GM12874 (cell line): ENCODE results near the gene CDV3.
A peak's percentile ranks its signal among the peaks of the same experiment; 100 is the strongest.

Experiments
- CTCF ChIP-seq: IDR thresholded peaks from 2 replicates; pipeline ENCODE4 v1.5.1; 2011; ENCODE audit warnings: low read depth, mild to moderate bottlenecking, control low read depth, low read length, moderate library complexity; ENCODE audit not compliant: insufficient read depth

Gene CDV3

GRCh38 chr3:133573054-133573628 is 345 bp upstream of the CDV3 start:
- TF ChIP-seq CTCF, result no peak

DNA sequence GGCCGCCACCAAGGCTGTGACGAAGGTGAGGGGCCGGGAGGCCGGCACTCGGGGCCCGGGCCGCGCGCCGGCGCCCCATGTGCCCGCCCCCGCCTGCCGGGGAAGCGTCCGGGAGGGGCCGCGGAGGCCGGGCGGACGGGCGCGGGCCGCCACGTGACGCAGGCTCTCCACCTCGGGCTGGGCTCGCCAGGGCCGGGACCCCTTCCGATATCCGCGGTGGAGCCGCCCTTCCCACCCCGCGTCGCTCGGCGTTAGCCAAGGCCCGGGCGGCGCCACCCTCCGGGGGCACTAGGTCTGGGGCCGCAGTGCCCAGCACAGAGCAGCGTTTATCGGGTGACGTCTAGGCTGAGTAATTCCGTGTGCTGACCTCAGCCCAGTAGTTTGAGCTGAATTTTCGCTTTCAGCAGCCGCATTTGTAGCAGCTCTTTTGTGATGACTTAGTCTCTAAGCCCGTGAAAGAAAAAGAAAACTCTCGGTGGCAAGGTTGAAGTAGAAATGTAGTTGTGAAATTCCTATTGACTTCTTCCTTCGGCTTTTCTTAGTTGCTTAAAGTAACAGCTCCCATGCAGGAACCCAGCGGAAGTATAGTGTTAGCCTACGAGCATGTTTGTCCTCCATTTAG is 885 bp downstream of the CDV3 start:
- 0 out of 2 replicates have a peak, but pooled peaks have one; percentile 16 for TF ChIP-seq CTCF

DNA sequence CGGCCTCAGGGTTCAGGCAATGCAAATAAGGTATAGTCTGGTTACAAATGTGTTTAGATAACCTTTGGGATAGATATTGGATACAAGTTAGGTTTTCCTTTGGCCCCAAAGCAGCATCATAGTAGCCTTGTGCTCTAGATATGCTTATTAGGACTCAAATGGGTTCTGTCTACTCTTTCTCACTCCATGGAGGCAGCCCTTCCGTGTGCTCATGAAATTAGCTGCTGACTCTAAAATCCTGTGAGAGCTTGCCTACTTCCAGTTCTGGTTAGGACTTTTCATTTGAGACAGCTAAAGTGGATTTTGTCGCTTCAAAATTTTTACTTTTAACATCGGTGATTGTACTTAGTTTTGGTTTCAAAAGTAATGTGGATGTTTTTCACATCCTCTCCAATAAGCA is 1.6 kb downstream of the CDV3 start:
- no peak for TF ChIP-seq CTCF

GRCh38 chr3:133576169-133576568 is 2.7 kb downstream of the CDV3 start:
- TF ChIP-seq CTCF, result no peak

GRCh38 chr3:133578548-133579191 is 5.2 kb downstream of the CDV3 start:
- peak; percentile 40; the same call in 1 of the 2 replicates for TF ChIP-seq CTCF

DNA sequence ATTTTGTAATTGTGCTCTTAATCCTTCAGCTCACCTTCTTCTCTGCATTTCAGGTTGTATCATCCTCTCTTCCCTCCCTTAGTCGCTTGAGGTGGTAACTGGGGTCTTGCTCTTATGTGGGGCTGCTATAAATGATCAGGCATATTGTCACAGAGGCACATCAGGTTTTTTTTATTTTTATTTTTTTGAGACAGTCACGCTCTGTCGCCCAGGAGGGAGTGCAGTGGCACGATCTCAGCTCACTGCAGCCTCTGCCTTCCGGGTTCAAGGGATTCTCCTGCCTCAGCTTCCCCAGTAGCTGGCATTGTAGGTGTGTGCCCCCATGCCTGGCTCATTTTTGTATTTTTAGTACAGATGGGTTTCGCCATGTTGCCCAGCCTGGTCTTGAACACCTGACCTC is 9.9 kb downstream of the CDV3 start:
- TF ChIP-seq CTCF, result no peak

DNA sequence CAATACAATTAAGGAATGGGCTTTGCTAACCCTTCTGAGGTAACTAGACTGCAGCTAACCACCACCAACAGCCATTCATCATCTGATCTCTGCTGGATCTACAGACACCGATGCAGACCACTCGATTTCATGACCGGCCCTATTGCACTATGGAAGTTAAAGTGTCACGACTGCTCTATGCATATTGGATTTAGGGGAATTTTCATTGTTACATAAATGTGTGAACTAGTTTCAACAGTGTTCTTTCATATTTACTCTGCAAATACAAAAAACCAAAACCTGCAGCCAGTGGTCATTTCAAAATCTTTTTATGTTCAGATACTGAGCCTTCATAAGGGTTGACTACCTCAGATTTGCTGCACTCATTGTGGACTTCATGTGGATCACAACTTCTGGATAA is 14.5 kb downstream of the CDV3 start:
- no peak for TF ChIP-seq CTCF
